NCI-H526 treated with DMSO at 0.1 percent for 48 hours (cell line): ENCODE results near the gene RABEPK.
"Not testable (repeated sequence)": the region's sequence is repeated elsewhere in the genome, so short reads cannot be mapped to it uniquely, and the experiment has no call there.

ENCODE experiments used
- DNase-seq: peaks from one replicate; lab custom pipeline; 2025; lab: John Stamatoyannopoulos, UW

RABEPK gene

GRCh38 chr9:125194466-125194865 is 5.9 kb upstream of the RABEPK start:
- not testable (repeated sequence) for DNase-seq

- not testable (repeated sequence) for DNase-seq
Observed at GRCh38 chr9:125195591-125195990, 4.8 kb upstream of the RABEPK start.

- DNase-seq = no peak
Observed at GRCh38 chr9:125202846-125203618, 2.7 kb downstream of the RABEPK start.

DNA sequence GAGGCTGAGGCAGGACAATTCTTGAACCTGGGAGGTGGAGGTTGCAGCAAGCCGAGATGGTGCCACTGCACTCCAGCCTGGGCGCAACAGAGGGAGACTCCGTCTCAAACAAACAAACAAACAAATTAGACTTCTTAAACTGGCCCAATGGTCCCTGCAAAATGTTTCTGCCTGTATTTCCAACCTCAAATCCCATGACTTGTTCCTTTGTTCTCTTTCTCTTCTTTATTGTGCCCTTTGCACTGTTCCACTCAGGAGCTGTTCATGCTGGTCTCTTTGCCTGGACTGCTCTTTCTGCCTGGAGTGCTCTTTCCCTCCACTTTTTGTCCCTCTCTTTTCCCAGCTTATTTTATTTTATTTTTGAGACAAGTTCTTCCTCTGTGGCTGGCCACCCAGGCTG is 4.1 kb downstream of the RABEPK start:
- DNase-seq = no peak

DNA sequence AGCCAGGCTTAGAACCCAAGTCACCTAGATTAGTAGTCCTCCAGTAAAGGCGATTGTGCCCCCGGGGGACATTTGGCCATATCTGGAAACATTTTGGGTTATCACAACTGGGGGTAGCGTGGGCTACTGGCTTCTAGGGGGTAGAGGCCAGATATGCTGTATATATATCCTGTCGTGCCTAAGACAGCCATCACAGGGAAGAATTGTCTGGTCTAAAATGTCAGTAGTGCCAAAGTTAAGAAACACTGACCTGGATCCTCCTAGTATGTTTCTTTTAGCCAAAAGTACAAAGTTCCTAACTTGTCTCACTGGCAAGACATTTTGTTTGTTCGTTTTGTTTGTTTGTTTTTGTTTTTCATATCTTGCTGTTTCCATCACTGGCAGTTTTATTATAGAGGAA is 13.8 kb downstream of the RABEPK start:
- no peak for DNase-seq

DNA sequence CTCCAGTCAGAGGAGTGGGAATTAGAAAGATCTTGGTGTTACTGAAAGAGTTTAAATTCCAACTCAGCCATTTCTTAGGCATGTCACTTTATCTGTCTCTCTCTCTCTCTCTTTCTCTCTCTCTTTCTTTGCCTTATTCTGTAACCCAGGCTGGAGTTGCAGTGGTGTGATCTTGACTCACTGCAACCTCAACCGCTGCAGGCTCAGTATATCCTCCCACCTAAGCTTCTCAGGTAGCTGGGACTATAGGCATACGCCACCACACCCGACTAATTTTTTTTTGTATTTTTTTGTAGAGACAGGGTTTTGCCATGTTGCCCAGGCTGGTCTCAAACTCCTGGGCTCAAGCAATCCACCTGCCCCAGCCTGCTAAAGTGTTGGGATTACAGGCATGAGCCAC is 18.3 kb downstream of the RABEPK start:
- DNase-seq = no peak

DNA sequence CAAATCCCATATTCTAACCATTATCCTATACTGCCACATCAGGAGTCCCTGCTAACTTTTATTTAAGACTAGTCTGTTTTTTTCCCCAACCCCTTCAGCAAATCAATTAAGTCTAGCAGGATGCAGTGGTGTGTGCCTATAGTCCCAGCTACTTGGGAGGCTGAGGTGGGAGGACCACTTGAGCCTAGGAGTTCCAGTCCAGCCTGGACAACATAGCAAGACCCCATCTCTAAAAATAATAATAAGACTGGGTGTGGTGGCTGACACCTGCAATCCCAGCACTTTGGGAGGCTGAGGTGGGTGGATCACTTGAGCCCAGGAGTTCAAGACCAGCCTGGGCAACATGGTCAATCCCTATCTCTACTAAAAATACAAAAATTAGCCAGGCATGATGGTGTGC is 24.5 kb downstream of the RABEPK start:
- DNase-seq = not testable (repeated sequence)

GRCh38 chr9:125227761-125228160 is 27.4 kb downstream of the RABEPK start:
- no peak for DNase-seq

DNA sequence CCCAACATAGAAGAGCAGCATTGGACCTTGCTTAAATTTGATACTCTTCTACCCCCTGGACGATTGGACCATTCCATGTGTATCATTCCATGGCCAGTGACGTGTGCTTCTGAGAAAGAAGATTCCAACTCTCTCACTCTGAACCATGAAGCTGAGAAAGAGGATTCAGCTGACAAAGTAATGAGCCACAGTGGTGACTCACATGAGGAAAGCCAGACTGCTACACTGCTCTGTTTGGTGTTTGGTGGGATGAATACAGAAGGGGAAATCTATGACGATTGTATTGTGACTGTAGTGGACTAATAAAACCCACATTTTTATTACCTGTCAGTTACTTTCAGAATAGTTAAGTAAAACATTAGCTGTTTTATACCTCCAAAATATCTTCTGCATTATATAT is 33.3 kb downstream of the RABEPK start:
- no peak for DNase-seq

DNA sequence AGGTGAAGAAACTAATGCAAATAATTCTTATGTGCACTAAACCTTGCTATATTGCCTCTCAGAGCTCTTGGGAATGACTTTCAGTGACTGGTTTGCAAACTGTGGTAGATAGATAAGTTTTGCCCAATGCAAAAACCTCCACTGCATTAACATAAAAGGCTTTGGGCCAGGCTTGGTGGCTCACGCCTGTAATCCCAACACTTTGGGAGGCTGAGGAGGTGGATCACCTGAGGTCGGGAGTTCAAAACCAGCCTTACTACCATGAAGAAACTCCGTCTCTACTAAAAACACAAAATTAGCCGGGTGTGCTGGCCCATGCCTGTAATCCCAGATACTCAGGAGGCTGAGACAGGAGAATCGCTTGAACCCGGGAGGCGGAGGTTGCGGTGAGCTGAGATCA is 33.8 kb downstream of the RABEPK start:
- DNase-seq = not testable (repeated sequence)

DNA sequence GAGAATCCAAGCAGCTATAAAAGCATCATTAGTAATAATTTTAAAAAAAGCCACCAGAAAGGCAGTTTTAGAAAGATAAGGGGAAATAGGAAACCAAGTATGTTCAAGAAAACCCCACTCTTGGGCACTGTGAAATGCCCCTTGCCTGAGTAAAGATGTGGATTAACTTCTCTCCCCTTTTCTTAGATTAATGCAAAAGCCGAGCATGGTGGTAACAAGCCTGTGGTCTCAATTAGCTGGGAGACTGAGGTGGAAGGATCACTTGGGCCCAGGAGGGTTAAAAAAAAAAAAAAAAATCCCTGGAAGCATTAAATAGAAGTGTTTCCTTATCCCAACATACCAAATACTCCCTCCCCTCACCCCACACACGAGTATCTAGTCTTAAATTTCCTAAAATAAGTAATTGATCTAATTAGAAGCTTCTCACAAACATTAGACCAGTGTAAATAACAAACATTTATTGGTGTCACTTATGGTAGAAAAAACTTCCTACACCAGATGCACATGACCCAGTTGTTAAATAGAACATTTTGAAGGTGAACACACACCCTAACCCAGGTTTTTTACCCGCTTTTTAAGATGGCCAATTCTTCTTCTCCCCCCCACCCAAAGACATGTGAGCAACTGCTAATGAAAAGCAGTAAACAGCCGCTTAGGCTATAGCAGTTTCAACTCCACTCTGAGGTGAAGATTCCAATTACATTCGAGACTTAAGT is 35.6 kb downstream of the RABEPK start:
- DNase-seq = no peak

GRCh38 chr9:125236520-125237159 is 36.3 kb downstream of the RABEPK start:
- not testable (repeated sequence) for DNase-seq

DNA sequence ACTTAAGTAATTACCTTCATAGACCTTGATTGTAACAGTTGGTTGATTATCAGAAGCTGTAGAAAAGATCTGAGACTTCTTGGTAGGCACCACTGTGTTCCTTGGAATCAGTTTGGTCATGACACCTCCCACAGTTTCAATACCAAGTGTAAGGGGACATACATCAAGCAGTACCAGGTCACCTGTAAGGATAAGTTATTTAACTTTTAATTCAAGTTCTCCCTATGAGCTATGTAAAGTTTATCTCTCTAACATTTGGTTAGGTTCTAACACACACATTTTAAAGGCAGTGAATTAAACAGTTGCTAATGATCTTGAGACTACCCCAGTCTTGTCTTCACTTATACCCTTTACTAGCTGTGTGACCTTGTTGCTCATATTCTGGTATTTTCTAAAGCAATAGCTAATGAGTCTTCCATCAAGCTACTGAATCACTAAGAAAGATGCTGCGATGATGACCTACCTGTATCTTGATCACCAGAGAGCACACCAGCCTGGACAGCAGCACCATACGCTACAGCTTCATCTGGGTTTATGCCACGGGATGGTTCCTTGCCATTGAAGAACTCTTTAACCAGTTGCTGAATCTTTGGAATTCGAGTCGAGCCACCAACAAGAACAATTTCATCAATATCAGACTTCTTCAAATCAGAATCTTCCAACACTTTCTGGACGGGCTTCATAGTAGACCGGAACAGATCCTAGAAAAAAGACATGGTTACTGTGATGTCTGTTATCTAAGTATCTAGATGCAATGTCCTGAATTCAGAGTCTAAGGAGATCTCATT is 38.0 kb downstream of the RABEPK start:
- no peak for DNase-seq

GRCh38 chr9:125238915-125239446 is 38.6 kb downstream of the RABEPK start:
- no peak for DNase-seq

DNA sequence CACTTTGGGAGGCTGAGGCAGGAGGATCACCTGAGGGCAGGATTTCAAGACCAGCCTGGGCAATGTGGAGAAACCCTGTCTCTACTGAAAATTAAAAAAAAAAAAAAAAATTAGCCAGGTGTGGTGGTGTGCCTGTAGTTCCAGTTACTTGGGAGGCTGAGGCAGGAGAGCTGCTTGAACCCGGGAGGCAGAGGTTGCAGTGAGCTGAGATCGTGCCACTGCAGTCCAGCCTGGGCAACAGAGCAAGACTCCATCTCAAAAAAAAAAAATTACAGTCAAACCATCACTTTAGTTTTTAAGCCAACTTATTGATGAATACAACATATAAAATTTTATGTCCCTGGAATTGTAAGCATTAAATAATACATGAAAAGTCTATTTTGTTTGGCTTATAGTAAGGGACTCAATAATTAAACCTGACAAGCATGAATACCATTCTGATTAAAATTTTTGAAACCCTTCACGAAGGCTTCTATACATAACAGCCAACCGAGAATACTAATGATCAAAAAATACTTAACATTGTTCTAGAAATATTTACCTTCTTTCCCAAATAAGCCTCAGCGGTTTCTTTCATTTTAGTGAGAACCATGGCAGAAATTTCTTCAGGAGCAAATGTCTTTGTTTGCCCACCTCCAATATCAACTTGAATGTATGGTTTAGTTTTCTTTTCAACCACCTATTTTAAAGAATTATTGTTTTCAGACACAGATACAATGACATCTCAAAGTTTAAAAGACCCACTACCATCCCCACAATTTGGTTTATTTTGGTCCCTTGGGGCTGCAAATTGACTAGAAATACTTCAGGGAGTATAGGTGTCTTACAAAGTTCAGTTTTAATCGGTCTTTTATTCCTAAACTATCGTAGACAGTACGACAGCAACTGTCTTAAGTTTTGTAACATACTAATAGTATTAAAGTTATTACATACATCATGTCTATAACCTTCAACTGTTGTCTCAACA is 39.6 kb downstream of the RABEPK start:
- no peak for DNase-seq

DNA sequence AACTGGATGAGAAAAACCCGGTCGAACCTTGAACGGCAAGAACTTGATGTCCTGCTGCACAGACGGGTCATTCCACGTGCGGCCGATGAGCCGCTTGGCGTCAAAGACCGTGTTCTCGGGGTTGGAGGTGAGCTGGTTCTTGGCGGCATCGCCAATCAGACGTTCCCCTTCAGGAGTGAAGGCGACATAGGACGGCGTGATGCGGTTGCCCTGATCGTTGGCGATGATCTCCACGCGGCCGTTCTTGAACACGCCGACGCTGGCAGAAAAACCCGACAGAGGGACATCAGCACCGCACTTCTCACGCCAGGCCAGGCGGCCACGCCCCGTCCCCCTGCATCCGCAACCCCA is 40.3 kb downstream of the RABEPK start:
- DNase-seq = no peak

DNA sequence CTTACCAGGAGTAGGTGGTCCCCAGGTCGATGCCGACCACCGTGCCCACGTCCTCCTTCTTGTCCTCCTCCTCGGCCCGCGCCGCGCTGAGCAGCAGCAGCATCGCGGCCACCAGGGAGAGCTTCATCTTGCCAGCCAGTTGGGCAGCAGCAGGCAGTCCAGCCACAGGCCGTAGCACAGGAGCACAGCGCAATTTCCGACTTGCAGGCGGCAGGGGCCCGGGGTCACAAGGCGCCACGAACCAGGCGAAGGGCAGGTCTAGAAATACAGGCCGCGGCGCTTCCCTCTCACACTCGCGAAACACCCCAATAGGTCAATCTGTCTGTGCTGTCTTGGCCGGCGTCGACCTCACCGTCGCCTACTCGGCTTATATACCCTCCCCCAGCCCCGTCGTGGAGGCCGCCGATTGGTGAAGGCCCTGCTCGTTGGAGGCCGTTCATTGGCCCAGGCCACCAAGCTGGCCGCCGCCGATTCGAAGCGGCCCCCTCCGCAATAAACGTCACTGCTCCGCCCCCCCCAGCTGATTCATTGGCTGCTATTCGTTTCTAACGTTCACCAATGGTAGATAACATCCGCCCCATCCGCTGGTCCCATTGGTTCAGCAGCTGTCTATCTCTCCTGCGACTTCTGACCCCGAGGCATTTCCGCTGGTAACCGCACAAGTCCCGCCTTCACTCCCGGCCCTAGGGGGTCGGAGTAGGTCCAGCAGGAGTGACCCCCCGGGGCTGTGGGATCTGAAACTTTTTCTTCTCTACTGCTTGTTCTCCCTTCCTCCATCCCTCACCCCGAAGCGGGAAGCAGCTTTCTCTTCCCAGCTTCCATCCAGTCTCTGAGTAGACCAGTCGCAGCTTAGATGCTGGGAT is 40.9 kb downstream of the RABEPK start, which contains the start of gene HSPA5:
Gene HSPA5 (minus strand): TSS at position 344 of the 863 bp plus-strand sequence. CDS start 217 bp downstream, at position 127.
- peak; percentile 95 for DNase-seq

DNA sequence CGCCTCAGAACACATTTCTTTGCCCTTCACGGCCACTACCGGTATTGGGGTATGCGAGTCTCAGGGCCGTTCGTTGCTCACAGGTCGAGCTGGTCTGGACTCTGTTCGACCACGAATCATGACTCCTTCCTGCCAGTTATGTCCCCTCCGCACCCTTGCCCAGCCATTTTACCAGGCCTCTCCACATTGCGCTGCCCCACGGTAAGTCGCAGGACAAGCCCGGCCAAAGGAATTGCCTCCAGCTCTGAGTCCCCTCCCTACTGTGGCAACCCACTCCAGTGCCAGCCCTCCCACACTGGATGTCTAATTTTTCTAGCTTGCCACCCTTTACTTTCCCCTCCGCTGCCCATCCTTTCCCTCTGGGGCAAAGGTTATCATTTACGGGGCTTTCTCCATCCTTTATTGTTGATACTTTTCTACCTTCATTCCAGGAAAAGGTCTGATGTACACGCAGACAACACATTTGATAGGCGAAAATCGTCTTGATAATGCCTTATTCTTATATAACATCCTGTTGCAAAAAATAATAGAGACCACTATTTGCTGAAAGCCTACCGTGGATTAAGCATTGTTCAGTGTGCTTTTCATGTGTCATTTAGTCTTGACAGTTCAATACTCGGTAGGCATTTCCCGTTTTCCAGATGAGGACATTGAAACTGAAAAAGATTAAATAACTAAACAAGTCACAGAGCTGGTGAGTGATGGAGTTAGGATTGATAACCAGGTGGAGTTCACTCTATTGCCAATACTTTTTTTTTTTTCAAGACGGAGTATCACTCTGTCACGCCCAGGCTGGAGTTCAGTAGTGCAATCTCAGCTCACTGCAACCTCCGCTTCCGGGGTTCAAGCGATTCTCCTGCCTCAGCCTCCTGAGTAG is 41.8 kb downstream of the RABEPK start:
- no peak for DNase-seq

GRCh38 chr9:125243792-125244260 is 43.5 kb downstream of the RABEPK start:
- no peak for DNase-seq
